Astrocyte of the spinal cord (primary cell): ENCODE results near the gene BRD2.

ENCODE experiments used
- DNase-seq: peaks from one replicate; pipeline ENCODE4 v3.0.0; 2011; ENCODE audit warnings: low read depth, low spot score
- H3K4me3 ChIP-seq: 2 replicates; pipeline ENCODE4 v1.5.1; 2011; ENCODE audit warnings: low read depth, mild to moderate bottlenecking, low read length, moderate library complexity
- CTCF ChIP-seq: IDR thresholded peaks from 2 replicates; pipeline ENCODE4 v1.5.1; 2012; ENCODE audit warnings: low read depth, mild to moderate bottlenecking, low read length, inconsistent platforms
- in situ Hi-C: cut with HindIII; loops from 2 replicates; pipeline ENCODE4 v1.10.0; 2017; ENCODE audit warnings: low sequenced_read_pairs

Gene BRD2

GRCh38 chr6:32950010-32950409 lies 18.4 kb upstream of the BRD2 start:
- H3K4me3 ChIP-seq: no peak overlapping the region
- no peak for DNase-seq
- in situ Hi-C loops: no loop called here
- no peak for TF ChIP-seq CTCF

GRCh38 chr6:32950449-32950848 lies 17.9 kb upstream of the BRD2 start:
- TF ChIP-seq CTCF: no peak
- in situ Hi-C loops: no loop called here
- no peak for DNase-seq
- no peak overlapping the region for H3K4me3 ChIP-seq

- in situ Hi-C loops: no loop called here
- TF ChIP-seq CTCF: peak; percentile 92
- no peak within 1 kb of the TSS for H3K4me3 ChIP-seq
- peak; percentile 93 for DNase-seq
Observed at GRCh38 chr6:32952817-32953739, 15.3 kb upstream of the BRD2 start, which contains the start of gene HLA-DMA. HLA-DMA (minus strand) TSS chr6:32953097; CDS start chr6:32953036, 61 bp downstream.

- no peak for TF ChIP-seq CTCF
- no peak for DNase-seq
- in situ Hi-C loops: no loop called here
- no peak overlapping the region for H3K4me3 ChIP-seq
Observed at GRCh38 chr6:32953775-32954174, 14.6 kb upstream of the BRD2 start.

- no peak for TF ChIP-seq CTCF
- in situ Hi-C loops: no loop called here
- no peak overlapping the region for H3K4me3 ChIP-seq
- DNase-seq: no peak
Observed at GRCh38 chr6:32954267-32954666, 14.1 kb upstream of the BRD2 start.

GRCh38 chr6:32954986-32955802 lies 13.2 kb upstream of the BRD2 start:
- H3K4me3 ChIP-seq: no peak overlapping the region
- peak; percentile 49 for TF ChIP-seq CTCF
- peak; percentile 16 for DNase-seq
- in situ Hi-C loops: no loop called here
